ENCODE data around the gene CUBN.
A peak's percentile ranks its signal among the peaks of the same experiment; 100 is the strongest.

CUBN gene

DNA sequence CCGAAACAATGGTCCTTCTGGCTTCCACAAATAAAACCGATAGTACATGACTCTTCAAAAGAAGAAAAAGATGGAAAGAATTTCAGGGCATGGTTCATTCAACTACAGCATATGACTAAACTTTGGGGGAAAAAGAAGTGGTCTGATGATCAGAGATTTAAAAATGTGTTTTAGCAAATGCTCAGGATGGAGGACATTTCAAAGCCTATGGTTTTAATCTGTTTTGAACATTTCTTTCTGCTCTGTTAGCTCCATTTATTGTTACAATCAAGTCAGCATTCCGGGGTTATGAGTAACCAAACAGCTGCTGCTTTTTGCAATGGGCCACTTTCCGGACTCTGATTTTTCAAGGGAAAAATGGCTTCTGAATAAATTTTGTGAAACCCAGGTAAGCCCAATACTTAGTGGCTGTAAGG is 142.4 kb downstream of the CUBN start:
- no peaks in the 10 kb centered on the region for H3K9me3 ChIP-seq (ENCODE audit: insufficient read depth, low read length)
- H3K4me1 ChIP-seq (ENCODE audit: insufficient read depth, insufficient read length), result no peaks in the 10 kb centered on the region
- DNase-seq (ENCODE audit: low read depth, low spot score), result no peak
- H3K36me3 ChIP-seq (ENCODE audit: insufficient read depth, insufficient read length, low read length), result no peaks in the 10 kb centered on the region
- no peaks in the 10 kb centered on the region for H3K27me3 ChIP-seq (ENCODE audit: insufficient read depth, insufficient read length)
- no peak overlapping the region for H3K4me3 ChIP-seq (ENCODE audit: insufficient read length, low read depth)
- TF ChIP-seq ZNF274 (IDR thresholded peaks at IDR 0.05; ENCODE audit: low read depth, low read length) (no peak), SUZ12 (IDR thresholded peaks at IDR 0.05; ENCODE audit: extremely low read depth, insufficient read depth, insufficient read length) (no peak), YY1 (IDR thresholded peaks at IDR 0.05; ENCODE audit: insufficient read depth, insufficient read length) (no peak)
- H3K9ac ChIP-seq (ENCODE audit: insufficient read length, low read depth), result no peak overlapping the region

DNA sequence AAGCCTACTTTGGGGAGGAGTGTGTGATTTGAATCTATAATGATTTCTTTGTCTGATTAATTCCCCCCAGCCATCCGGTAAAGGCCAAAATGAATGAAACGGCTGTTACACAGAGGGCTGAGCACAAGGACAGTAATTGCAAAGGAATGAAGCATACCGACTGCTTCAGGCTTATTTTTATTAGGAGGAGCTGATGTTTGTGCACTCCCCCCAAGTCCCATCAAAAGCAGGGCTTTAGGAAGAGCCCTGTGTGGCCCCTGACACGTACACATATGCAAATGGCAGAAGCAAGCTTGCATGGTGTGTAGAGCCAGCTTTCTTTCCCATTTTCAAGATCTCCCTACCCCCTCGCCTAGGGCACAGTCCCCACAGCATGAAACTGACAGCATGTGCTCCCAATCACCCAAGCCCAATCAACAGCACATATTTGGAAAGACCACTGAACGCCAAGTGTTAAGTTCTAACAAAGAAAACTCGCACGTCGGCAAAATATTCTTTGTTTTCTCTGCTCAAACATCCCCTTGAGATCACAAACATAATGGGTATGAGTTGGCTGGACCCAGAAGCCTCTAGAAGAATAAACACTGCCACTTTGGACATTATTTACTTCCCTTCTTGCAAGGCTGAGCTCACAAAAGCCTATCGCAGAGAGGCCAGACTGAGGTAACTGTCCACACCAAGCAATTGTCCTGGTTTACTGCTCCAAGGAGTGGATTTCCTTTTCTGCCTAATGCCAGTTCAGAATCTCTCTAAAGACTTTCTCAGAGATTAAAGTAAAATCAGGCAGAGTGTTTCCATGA is 143.0 kb downstream of the CUBN start:
- Histone ChIP-seq H3K27me3 (ENCODE audit: insufficient read depth, insufficient read length) (no peaks in the 10 kb centered on the region), H3K36me3 (ENCODE audit: insufficient read depth, insufficient read length, low read length) (no peaks in the 10 kb centered on the region), H3K9me3 (ENCODE audit: insufficient read depth, low read length) (no peaks in the 10 kb centered on the region), H3K9ac (ENCODE audit: insufficient read length, low read depth) (no peak overlapping the region), H3K4me3 (ENCODE audit: insufficient read length, low read depth) (no peak overlapping the region), H3K4me1 (ENCODE audit: insufficient read depth, insufficient read length) (no peaks in the 10 kb centered on the region)
- no peak for DNase-seq (ENCODE audit: low read depth, low spot score)
- TF ChIP-seq SUZ12 (IDR thresholded peaks at IDR 0.05; ENCODE audit: extremely low read depth, insufficient read depth, insufficient read length) (no peak), YY1 (IDR thresholded peaks at IDR 0.05; ENCODE audit: insufficient read depth, insufficient read length) (no peak), ZNF274 (IDR thresholded peaks at IDR 0.05; ENCODE audit: low read depth, low read length) (no peak)

DNA sequence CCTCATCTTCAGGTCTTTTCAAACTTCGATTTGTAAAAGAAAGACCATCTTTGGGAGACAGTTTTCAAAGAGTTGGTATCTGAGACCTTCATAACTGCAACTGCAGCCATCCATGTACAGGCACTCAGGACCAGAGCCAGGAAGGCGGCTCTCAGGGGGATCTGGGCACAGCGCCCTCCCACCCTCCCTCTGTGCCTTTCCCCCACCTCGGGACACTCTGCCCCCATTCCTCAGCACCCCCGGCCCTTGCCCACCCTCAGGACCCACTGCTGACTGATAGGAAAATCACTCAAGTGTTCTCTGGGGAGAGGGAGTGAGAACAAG is 143.6 kb downstream of the CUBN start:
- Histone ChIP-seq H3K9ac (ENCODE audit: insufficient read length, low read depth) (no peak overlapping the region), H3K9me3 (ENCODE audit: insufficient read depth, low read length) (no peaks in the 10 kb centered on the region), H3K27me3 (ENCODE audit: insufficient read depth, insufficient read length) (no peaks in the 10 kb centered on the region), H3K36me3 (ENCODE audit: insufficient read depth, insufficient read length, low read length) (no peaks in the 10 kb centered on the region), H3K4me1 (ENCODE audit: insufficient read depth, insufficient read length) (no peaks in the 10 kb centered on the region), H3K4me3 (ENCODE audit: insufficient read length, low read depth) (no peak overlapping the region)
- DNase-seq (ENCODE audit: low read depth, low spot score), result no peak
- TF ChIP-seq ZNF274 (IDR thresholded peaks at IDR 0.05; ENCODE audit: low read depth, low read length) (no peak), YY1 (IDR thresholded peaks at IDR 0.05; ENCODE audit: insufficient read depth, insufficient read length) (no peak), SUZ12 (IDR thresholded peaks at IDR 0.05; ENCODE audit: extremely low read depth, insufficient read depth, insufficient read length) (no peak)

DNA sequence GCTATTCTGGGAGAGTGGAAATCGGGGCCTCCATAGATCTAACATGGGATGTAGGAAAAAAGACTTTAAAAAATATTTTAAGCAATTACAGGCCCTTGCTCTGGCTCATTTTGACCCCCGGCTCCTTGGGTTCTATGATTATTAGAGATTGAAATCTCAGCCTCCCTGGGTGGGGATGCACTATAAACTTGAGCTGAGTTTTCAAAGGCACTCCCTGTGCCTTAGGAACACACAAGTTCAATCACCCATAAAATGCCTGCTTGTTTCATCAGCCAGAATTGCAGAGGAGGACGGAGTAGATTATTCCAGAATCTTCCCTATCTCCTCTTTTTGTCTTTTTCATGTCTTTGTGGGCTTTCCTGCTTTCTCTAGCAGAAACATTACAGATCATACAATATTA is 145.4 kb downstream of the CUBN start:
- H3K4me3 ChIP-seq (ENCODE audit: insufficient read length, low read depth), result no peak overlapping the region
- no peaks in the 10 kb centered on the region for H3K4me1 ChIP-seq (ENCODE audit: insufficient read depth, insufficient read length)
- no peaks in the 10 kb centered on the region for H3K9me3 ChIP-seq (ENCODE audit: insufficient read depth, low read length)
- H3K27me3 ChIP-seq (ENCODE audit: insufficient read depth, insufficient read length), result no peaks in the 10 kb centered on the region
- no peak for TF ChIP-seq YY1 (IDR thresholded peaks at IDR 0.05; ENCODE audit: insufficient read depth, insufficient read length)
- no peak for TF ChIP-seq SUZ12 (IDR thresholded peaks at IDR 0.05; ENCODE audit: extremely low read depth, insufficient read depth, insufficient read length)
- TF ChIP-seq ZNF274 (IDR thresholded peaks at IDR 0.05; ENCODE audit: low read depth, low read length), result no peak
- no peak for DNase-seq (ENCODE audit: low read depth, low spot score)
- no peak overlapping the region for H3K9ac ChIP-seq (ENCODE audit: insufficient read length, low read depth)
- no peaks in the 10 kb centered on the region for H3K36me3 ChIP-seq (ENCODE audit: insufficient read depth, insufficient read length, low read length)

DNA sequence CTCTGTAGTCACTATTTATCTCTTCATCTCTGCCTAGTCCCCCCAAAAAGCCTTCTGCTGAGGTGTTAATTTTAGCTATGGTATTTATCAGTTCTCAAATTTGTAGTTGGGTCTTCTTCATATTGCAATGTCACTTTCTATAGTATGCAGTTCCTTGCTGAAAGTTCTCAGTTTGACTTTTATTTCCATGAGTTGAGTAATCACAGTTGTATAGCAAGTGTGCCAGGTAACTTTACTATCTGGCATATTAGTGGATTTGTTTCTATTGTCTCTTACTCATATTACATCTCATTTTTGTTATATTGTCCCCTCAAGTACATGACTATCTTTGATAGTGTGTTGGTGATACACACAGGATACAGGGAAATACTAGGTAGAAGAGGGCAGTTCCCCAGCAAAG is 152.8 kb downstream of the CUBN start:
- H3K4me1 ChIP-seq (ENCODE audit: insufficient read depth, insufficient read length), result no peaks in the 10 kb centered on the region
- H3K9me3 ChIP-seq (ENCODE audit: insufficient read depth, low read length), result no peaks in the 10 kb centered on the region
- H3K9ac ChIP-seq (ENCODE audit: insufficient read length, low read depth), result no peak overlapping the region
- H3K4me3 ChIP-seq (ENCODE audit: insufficient read length, low read depth), result no peak overlapping the region
- no peaks in the 10 kb centered on the region for H3K27me3 ChIP-seq (ENCODE audit: insufficient read depth, insufficient read length)
- DNase-seq (ENCODE audit: low read depth, low spot score), result no peak
- H3K36me3 ChIP-seq (ENCODE audit: insufficient read depth, insufficient read length, low read length), result no peaks in the 10 kb centered on the region
- no peak for TF ChIP-seq ZNF274 (IDR thresholded peaks at IDR 0.05; ENCODE audit: low read depth, low read length)
- no peak for TF ChIP-seq YY1 (IDR thresholded peaks at IDR 0.05; ENCODE audit: insufficient read depth, insufficient read length)
- no peak for TF ChIP-seq SUZ12 (IDR thresholded peaks at IDR 0.05; ENCODE audit: extremely low read depth, insufficient read depth, insufficient read length)

DNA sequence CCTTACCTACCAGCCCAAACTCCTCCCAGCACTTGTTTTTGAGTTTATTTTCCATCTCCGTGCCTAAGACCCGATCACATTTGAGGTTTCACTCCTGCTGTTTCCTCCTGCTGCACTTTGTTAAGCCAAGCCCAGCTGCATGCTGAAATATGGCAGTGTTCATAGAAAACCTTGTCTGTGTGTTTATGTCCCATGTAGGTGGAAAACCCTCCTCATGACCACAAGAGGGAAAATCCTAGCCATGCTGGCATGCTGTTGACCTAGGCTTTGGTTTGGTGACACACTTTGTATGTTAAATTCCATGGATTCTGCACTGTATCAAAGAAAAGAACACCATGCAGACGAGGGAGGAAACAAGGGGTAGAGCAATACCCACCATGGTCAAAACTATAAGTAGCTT is 154.4 kb downstream of the CUBN start:
- Histone ChIP-seq H3K4me1 (ENCODE audit: insufficient read depth, insufficient read length) (no peaks in the 10 kb centered on the region), H3K27me3 (ENCODE audit: insufficient read depth, insufficient read length) (no peaks in the 10 kb centered on the region), H3K4me3 (ENCODE audit: insufficient read length, low read depth) (no peak overlapping the region), H3K9me3 (ENCODE audit: insufficient read depth, low read length) (no peaks in the 10 kb centered on the region), H3K9ac (ENCODE audit: insufficient read length, low read depth) (no peak overlapping the region), H3K36me3 (ENCODE audit: insufficient read depth, insufficient read length, low read length) (no peaks in the 10 kb centered on the region)
- no peak for DNase-seq (ENCODE audit: low read depth, low spot score)
- TF ChIP-seq SUZ12 (IDR thresholded peaks at IDR 0.05; ENCODE audit: extremely low read depth, insufficient read depth, insufficient read length) (no peak), YY1 (IDR thresholded peaks at IDR 0.05; ENCODE audit: insufficient read depth, insufficient read length) (no peak), ZNF274 (IDR thresholded peaks at IDR 0.05; ENCODE audit: low read depth, low read length) (no peak)

DNA sequence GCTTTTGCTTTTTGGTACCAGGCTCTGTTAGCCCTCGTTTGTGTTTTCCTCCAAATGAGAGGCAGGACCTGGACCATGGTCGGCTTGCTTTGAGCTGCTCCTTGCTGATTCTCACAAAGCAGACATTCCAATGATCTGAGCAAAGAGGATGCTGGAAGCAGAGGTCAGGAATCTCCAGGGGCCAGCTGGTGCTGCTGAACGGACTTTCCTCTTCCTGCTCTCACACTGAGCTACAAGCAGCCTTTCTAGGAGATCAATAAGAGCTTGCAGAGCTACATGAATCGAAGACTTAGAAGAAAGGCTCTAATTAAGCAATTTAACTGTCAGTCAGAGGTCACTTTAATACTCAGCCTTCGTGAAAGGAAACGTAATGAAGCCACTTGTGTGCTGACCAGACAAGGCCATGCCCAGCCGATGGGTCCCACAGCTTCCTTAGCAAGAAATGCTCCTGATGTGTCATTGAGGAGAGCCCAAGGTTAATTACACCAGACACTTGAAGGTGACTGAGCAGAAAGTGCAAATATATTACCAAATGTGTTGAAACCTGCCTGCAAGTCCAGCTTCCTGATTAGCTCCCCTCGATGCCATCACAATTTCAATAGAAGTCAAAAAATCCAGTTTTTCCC is 161.1 kb downstream of the CUBN start:
- Histone ChIP-seq H3K9ac (ENCODE audit: insufficient read length, low read depth) (no peak overlapping the region), H3K27me3 (ENCODE audit: insufficient read depth, insufficient read length) (no peaks in the 10 kb centered on the region), H3K4me3 (ENCODE audit: insufficient read length, low read depth) (no peak overlapping the region), H3K9me3 (ENCODE audit: insufficient read depth, low read length) (no peaks in the 10 kb centered on the region), H3K36me3 (ENCODE audit: insufficient read depth, insufficient read length, low read length) (no peaks in the 10 kb centered on the region), H3K4me1 (ENCODE audit: insufficient read depth, insufficient read length) (no peaks in the 10 kb centered on the region)
- TF ChIP-seq YY1 (IDR thresholded peaks at IDR 0.05; ENCODE audit: insufficient read depth, insufficient read length) (no peak), ZNF274 (IDR thresholded peaks at IDR 0.05; ENCODE audit: low read depth, low read length) (no peak), SUZ12 (IDR thresholded peaks at IDR 0.05; ENCODE audit: extremely low read depth, insufficient read depth, insufficient read length) (no peak)
- DNase-seq (ENCODE audit: low read depth, low spot score), result peak; percentile 60

Data from NT2/D1 (cell line).